Smooth muscle cell (in vitro differentiated cells): ENCODE data around the gene TMIE. TPM values are rescaled to one million over a fixed set of nuclear protein-coding genes. Genes with fewer than 3 reads are reported as not detected.

ENCODE experiments used
- DNase-seq: peaks from one replicate; lab custom pipeline; 2025; ENCODE audit not compliant: unreplicated experiment; lab: John Stamatoyannopoulos, UW
- H2AFZ ChIP-seq: fragments of 200-600 bp; sonication (generic); 2 replicates; pipeline ENCODE4 v1.6.0; 2016; ENCODE audit warnings: antibody characterized with exemption, low read depth, mild to moderate bottlenecking
- H3F3A ChIP-seq: fragments of 200-600 bp; sonication (generic); 2 replicates; pipeline ENCODE4 v1.6.0; 2017; ENCODE audit warnings: antibody characterized with exemption, low read depth
- H3K27ac ChIP-seq: fragments of 200-600 bp; sonication (generic); 2 replicates; pipeline ENCODE4 v1.5.1; 2016; ENCODE audit warnings: low read depth, mild to moderate bottlenecking
- H3K27me3 ChIP-seq: fragments of 200-600 bp; sonication (generic); 2 replicates; pipeline ENCODE4 v1.6.1; 2016; ENCODE audit warnings: low read depth, mild to moderate bottlenecking
- H3K36me3 ChIP-seq: fragments of 200-600 bp; sonication (generic); 2 replicates; pipeline ENCODE4 v1.5.1; 2016; ENCODE audit warnings: low read depth
- H3K4me1 ChIP-seq: fragments of 200-600 bp; sonication (generic); 2 replicates; pipeline ENCODE4 v1.5.1; 2016; ENCODE audit warnings: low read depth
- H3K4me2 ChIP-seq: fragments of 200-600 bp; sonication (generic); 2 replicates; pipeline ENCODE4 v1.6.0; 2016; ENCODE audit warnings: mild to moderate bottlenecking
- H3K4me3 ChIP-seq: fragments of 200-600 bp; sonication (generic); 2 replicates; pipeline ENCODE4 v1.5.1; 2016; ENCODE audit warnings: mild to moderate bottlenecking
- H3K79me2 ChIP-seq: fragments of 200-600 bp; sonication (generic); 2 replicates; pipeline ENCODE4 v1.6.0; 2016; ENCODE audit warnings: low read depth, mild to moderate bottlenecking
- H3K9ac ChIP-seq: fragments of 200-600 bp; sonication (generic); 2 replicates; pipeline ENCODE4 v1.6.0; 2016; ENCODE audit warnings: low read depth
- H3K9me3 ChIP-seq: fragments of 200-600 bp; sonication (generic); replicated peaks from 2 replicates; pipeline ENCODE4 v1.5.1; 2016; ENCODE audit warnings: low read depth
- H4K20me1 ChIP-seq: fragments of 200-600 bp; sonication (generic); 2 replicates; pipeline ENCODE4 v1.6.0; 2016; ENCODE audit warnings: low read depth
- CTCF ChIP-seq: fragments of 200-600 bp; sonication (generic); IDR thresholded peaks from 2 replicates; pipeline ENCODE4 v1.5.1; 2017; ENCODE audit warnings: borderline replicate concordance, mild to moderate bottlenecking, antibody characterized with exemption; ENCODE audit not compliant: insufficient read depth, poor library complexity, severe bottlenecking
- WGBS: methylation state at CpG from one replicate; pipeline ENCODE4 v1.1.7; 2016; ENCODE audit warnings: low lambda C conversion rate; 5-methylcytosine and 5-hydroxymethylcytosine counted together
- polyA plus RNA-seq: library from polyadenylated mRNA; unstranded; fragments of >200 nt; fragmentation: Nextera tagmentation; extraction: Ambion mirVana; gene quantifications from 2 replicates; pipeline ENCODE4 v1.2.1, GENCODE V29; 2016
- total RNA-seq: library from RNA; depleted of rRNA; stranded (reverse); fragments of >200 nt; gene quantifications from 2 replicates; pipeline ENCODE4 v1.2.3, GENCODE V29; 2014

The TMIE gene
- total and polyA plus RNA-seq, 2 experiments from 2014 or later = 0.67 to 1.1 TPM

GRCh38 chr3:46705751-46706552, 4.8 kb downstream of the TMIE start:
- Histone ChIP-seq H3K4me3 (no peak overlapping the region), H3K4me1 (peaks cover 4% of the 10 kb centered on the region), H3K27ac (no peak overlapping the region), H4K20me1 (no peaks in the 10 kb centered on the region), H3K9me3 (no peaks in the 10 kb centered on the region), H3K27me3 (no peaks in the 10 kb centered on the region), H3K36me3 (no peaks in the 10 kb centered on the region), H3K79me2 (no peaks in the 10 kb centered on the region), H2AFZ (no peak overlapping the region), H3K9ac (no peak overlapping the region), H3K4me2 (peak overlapping the region; percentile 75), H3F3A (no peaks in the 10 kb centered on the region)
- WGBS = 52% methylated on average over 19 of the region's 19 CpGs
- DNase-seq = no peak
- TF ChIP-seq CTCF = peak; percentile 8

DNA sequence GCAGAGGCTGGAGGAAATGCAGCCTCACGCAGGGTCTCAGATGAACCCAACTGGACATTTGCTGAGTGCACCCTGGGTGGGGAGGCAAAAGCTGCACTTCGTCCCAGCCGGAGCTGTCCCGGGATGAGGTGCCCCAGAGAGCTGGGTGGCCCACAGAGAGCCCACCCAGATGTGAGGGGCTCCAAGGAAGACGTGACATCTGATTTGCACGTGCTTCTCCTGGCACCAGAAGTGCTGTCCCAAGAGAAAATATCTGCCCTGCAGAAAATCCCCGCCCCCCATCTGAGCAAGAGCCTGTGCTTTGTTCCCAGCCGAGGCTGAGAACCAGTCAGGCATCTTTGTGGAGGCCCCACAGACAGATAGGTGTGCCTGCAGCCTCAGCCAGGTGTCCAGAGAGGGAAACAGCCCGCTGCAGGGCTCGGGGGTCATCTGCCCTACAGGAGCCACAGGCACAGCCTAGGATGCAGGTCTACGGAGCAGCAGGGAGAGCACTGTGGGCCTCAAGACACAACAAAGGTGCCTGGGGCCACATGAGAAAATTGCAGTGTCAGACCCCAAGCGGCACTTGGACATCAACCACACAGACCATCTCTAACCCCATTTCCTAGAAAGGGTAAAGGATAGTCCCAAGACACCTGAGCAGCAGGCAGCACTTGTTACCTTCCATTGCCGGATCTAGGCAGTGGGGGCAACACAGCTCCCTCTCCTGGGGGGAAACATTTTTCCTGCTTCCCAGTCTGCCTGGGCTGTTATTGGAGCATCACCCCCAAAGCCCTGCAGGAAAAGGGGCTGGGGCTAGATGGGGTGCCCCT, 5.8 kb downstream of the TMIE start:
- Histone ChIP-seq H3K36me3 (no peaks in the 10 kb centered on the region), H3K9ac (no peak overlapping the region), H3K79me2 (no peaks in the 10 kb centered on the region), H3F3A (no peaks in the 10 kb centered on the region), H3K9me3 (no peaks in the 10 kb centered on the region), H3K4me2 (peak overlapping the region; percentile 75), H3K27me3 (no peaks in the 10 kb centered on the region), H4K20me1 (no peaks in the 10 kb centered on the region), H3K27ac (no peak overlapping the region), H3K4me1 (peaks cover 2% of the 10 kb centered on the region), H3K4me3 (no peak overlapping the region), H2AFZ (no peak overlapping the region)
- DNase-seq = no peak
- 68% methylated on average over 12 of the region's 13 CpGs for whole genome bisulfite sequencing
- no peak for TF ChIP-seq CTCF

- H3K9me3 ChIP-seq = no peaks in the 10 kb centered on the region
- DNase-seq = no peak
- H3K4me2 ChIP-seq = no peak overlapping the region
- H3K36me3 ChIP-seq = no peaks in the 10 kb centered on the region
- no peaks in the 10 kb centered on the region for H3F3A ChIP-seq
- WGBS = 96% methylated on average over 7 of the region's 7 CpGs
- no peak overlapping the region for H3K4me3 ChIP-seq
- H3K27ac ChIP-seq = no peak overlapping the region
- no peak overlapping the region for H3K9ac ChIP-seq
- no peak for TF ChIP-seq CTCF
- H2AFZ ChIP-seq = no peak overlapping the region
- no peaks in the 10 kb centered on the region for H4K20me1 ChIP-seq
- H3K4me1 ChIP-seq = peaks cover 2% of the 10 kb centered on the region
- no peaks in the 10 kb centered on the region for H3K79me2 ChIP-seq
- H3K27me3 ChIP-seq = no peaks in the 10 kb centered on the region
Measured at GRCh38 chr3:46707601-46708011, 6.4 kb downstream of the TMIE start.
